Measurements from ENCODE around the gene INAFM2. TPM values are rescaled to one million over a fixed set of nuclear protein-coding genes. Genes with fewer than 3 reads are reported as not detected.

Gene INAFM2
- total RNA-seq, 2 donors from 2014 or later = 45.5 to 48.9 TPM

DNA sequence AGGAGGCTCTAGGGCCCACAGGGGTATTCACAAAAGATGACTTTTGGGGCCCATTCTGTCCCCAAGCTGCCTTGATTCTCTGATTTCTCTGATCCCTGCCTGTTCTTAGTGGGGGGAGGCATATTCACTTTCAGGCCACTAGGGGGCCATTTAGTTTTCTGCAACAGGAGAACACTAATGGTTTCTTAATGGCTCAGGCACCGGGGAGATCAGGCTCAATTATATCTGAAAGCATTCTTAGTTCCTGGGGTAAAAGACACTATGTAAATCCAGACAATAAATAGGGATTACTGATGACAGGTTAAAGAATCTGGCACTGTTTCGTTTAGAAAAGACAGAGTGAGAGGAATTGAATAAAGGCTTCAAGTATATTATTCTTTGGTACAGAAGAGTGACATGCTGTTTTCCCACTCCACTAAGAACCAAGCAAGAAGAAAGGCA is 2.5 kb upstream of the INAFM2 start:
- Histone ChIP-seq H3K4me3 (no peak overlapping the region), H3K9me3 (no peaks in the 10 kb centered on the region), H3K36me3 (no peaks in the 10 kb centered on the region), H3K4me1 (peaks cover 0 to 30% of the 10 kb centered on the region in 2 donors), H3K27me3 (no peaks in the 10 kb centered on the region), H3K27ac (peak overlapping the region; percentile 3 to 24)
- TF ChIP-seq, protein P1, sequence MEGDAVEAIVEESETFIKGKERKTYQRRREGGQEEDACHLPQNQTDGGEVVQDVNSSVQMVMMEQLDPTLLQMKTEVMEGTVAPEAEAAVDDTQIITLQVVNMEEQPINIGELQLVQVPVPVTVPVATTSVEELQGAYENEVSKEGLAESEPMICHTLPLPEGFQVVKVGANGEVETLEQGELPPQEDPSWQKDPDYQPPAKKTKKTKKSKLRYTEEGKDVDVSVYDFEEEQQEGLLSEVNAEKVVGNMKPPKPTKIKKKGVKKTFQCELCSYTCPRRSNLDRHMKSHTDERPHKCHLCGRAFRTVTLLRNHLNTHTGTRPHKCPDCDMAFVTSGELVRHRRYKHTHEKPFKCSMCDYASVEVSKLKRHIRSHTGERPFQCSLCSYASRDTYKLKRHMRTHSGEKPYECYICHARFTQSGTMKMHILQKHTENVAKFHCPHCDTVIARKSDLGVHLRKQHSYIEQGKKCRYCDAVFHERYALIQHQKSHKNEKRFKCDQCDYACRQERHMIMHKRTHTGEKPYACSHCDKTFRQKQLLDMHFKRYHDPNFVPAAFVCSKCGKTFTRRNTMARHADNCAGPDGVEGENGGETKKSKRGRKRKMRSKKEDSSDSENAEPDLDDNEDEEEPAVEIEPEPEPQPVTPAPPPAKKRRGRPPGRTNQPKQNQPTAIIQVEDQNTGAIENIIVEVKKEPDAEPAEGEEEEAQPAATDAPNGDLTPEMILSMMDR (IDR thresholded peaks at IDR 0.05) = peak; percentile 85 to 95
- DNase-seq (ENCODE audit: low spot score) = no peak

DNA sequence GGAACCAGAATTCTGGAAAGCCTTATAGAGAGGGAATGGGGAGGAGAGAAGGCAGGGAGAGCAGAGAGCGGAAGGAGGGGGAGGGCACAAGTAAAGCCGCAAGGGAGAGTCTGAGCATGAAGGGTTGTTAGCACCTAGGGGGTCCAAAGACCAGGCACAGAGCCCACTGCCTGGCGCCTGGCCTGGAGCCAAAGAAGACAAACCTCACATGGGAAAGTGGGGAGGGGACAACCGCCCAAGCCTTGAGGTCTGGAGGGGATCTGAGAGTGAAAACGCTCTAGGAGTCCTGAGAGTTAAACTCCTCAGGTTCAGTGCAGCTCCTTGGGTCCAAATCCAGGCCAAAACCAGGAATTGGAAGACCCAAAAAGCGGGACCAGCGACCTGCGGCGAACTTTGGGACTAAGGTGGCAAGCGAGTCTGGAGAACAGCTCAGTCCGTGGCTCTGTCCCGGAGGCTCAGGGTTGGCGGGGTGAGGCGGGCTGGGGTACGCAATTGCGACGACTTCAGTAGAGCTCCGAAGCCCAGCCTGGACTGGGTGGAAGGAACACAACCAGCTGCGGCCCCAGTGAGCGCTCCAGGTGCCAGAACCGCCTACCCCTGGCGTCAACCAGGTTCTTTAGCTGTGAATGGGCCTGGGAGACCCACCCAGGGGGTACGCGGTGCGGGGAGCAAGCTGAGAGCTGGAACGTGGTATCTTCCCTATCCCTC is 807 bp upstream of the INAFM2 start:
- Histone ChIP-seq H3K4me3 (peak overlapping the region; percentile 85 to 90), H3K27me3 (no peaks in the 10 kb centered on the region), H3K36me3 (no peaks in the 10 kb centered on the region), H3K4me1 (peaks cover 0 to 47% of the 10 kb centered on the region in 2 donors), H3K9me3 (no peaks in the 10 kb centered on the region), H3K27ac (peak overlapping the region; percentile 79 to 80)
- DNase-seq (ENCODE audit: low spot score) = no peak
- TF ChIP-seq, protein P1 (IDR thresholded peaks at IDR 0.05) = no peak

DNA sequence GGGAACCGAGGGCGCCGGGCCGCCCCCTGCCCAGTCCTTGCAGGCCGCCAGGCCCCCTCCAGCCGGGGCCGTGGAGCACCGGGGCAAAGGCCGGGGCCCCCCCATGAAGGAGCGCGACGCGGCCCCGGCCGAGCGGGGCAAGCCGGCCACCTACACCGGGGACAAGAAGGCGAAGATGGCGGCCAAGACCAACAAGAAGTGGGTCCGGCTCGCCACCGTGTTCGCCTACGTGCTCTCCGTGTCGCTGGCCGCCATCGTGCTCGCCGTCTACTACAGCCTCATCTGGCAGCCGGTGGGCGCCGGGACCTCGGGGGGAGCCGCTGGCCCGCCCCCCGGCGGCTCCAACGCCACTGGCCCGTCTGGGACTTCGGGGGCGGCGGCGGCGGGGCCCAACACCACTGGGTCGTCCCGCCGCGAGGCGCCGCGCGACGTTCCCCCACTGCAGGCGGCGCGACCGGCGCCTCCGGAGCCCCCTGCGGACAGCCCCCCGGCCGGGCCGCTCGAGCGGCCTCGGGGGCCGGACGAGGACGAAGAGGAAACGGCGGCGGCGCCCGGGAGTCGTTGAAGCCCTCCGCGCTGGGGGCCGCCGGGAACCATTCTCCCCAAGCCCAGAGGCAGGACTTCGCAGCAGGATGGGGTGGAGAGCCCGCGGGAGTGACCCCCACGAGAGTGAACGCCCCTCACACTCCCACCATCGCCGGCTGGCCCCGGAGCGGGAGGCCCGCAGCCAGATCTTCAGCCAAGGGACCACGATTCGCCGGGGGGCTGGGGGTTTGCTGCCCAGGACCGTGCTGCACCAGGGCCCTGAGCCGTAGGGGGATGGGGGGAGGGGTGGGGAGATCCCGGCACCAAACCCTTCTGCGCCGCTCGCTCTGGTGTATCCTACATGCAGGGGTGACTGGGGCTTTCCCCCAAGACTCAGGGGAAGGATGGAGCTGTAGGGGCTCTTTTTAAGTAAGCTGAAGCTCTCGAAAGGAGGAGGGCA is 753 bp downstream of the INAFM2 start:
- H3K4me1 ChIP-seq = peaks cover 0 to 63% of the 10 kb centered on the region in 2 donors
- TF ChIP-seq, protein P1 (IDR thresholded peaks at IDR 0.05) = no peak
- peak overlapping the region; percentile 85 to 90 for H3K4me3 ChIP-seq
- no peaks in the 10 kb centered on the region for H3K9me3 ChIP-seq
- H3K27me3 ChIP-seq = no peaks in the 10 kb centered on the region
- DNase-seq (ENCODE audit: low spot score) = no peak
- no peaks in the 10 kb centered on the region for H3K36me3 ChIP-seq
- H3K27ac ChIP-seq = peak overlapping the region; percentile 90 to 93

DNA sequence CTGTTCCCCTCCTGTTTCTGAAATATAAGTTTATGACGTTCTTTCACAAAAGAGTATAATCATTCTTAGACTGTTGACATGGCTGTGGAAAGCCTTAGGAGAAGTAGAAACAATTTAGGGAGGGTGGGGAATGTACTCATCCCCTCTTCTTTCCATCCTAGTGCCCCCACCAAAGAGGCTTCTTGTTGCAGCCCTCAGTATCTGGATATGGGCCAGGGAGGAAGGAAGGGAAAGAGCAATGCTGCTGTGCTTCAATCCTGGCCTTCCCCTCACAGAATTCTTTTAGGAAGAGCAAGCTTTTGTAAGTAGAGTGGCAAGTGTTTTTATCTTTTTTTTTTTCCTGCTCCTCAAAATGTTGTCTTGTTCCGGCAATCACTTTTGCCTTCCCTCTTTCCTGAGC is 1.7 kb downstream of the INAFM2 start:
- no peak for DNase-seq (ENCODE audit: low spot score)
- no peaks in the 10 kb centered on the region for H3K9me3 ChIP-seq
- H3K4me1 ChIP-seq = peaks cover 0 to 72% of the 10 kb centered on the region in 2 donors
- no peaks in the 10 kb centered on the region for H3K27me3 ChIP-seq
- H3K36me3 ChIP-seq = no peaks in the 10 kb centered on the region
- peak overlapping the region; percentile 90 to 93 for H3K27ac ChIP-seq
- TF ChIP-seq, protein P1 (IDR thresholded peaks at IDR 0.05) = no peak
- H3K4me3 ChIP-seq = peak overlapping the region; percentile 85 to 90

DNA sequence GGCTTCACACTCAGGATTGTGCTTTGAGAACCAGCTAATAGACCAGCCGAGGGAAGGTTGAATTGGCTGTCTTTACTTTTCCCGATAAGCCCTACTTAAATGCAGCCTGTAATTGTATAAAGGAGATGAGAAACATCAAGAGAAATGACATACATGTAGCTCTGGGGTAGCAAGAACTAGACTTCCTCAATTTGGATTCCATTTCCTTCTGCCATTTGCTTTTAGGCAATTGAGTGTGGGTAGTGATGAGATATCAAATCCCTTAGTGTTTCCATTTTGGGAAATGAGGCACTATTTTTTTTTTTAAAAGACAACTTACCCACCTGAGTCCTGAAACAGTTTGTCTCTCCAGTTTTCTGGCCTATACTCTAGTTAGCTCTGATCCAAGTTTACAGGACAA is 2.2 kb downstream of the INAFM2 start:
- peak overlapping the region; percentile 90 to 93 for H3K27ac ChIP-seq
- H3K4me1 ChIP-seq = peaks cover 0 to 74% of the 10 kb centered on the region in 2 donors
- H3K27me3 ChIP-seq = no peaks in the 10 kb centered on the region
- no peaks in the 10 kb centered on the region for H3K9me3 ChIP-seq
- DNase-seq (ENCODE audit: low spot score) = no peak
- TF ChIP-seq, protein P1 (IDR thresholded peaks at IDR 0.05) = no peak
- H3K36me3 ChIP-seq = no peaks in the 10 kb centered on the region
- H3K4me3 ChIP-seq = peak overlapping the region; percentile 85 to 90

Measured in right atrium auricular region (tissue), 2 donors.